Measurements from ENCODE around the gene FCHO1.
"Not testable (repeated sequence)": the region's sequence is repeated elsewhere in the genome, so short reads cannot be mapped to it uniquely, and the experiment has no call there.

FCHO1 gene

DNA sequence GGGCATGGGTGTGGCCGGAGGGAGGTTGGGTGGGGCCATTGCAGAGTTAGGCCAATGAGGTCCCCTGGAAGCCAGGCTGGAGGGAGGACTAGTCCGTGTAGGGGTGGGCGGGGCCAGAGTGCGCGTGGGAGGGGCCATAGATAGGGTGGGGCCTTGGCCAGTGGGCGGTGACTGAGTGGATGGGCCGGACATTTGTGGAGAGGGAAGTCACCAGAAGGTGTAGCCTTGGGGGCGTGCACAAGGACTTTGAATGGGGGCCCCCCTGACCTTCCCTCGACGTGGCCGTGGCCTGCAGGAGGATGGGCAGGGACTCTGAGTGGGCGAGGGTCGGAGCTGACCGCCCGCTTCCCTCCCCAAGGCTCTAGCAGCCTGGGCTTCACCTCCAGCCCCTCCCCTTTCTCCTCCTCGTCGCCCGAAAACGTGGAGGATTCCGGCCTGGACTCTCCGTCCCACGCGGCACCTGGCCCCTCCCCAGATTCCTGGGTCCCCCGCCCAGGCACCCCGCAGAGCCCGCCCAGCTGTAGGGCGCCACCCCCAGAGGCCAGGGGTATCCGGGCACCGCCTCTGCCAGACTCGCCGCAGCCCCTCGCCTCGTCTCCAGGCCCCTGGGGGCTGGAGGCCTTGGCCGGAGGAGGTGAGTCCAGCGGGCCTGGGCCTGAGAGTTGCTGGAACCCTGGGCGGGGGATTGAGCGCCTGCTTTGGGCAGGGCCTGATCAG, 27.1 kb downstream of the FCHO1 start:
- no peaks in the 10 kb centered on the region for H3K27me3 ChIP-seq (ENCODE audit: control insufficient read depth, low read length)
- peaks cover 2% of the 10 kb centered on the region for H3F3A ChIP-seq (ENCODE audit: control insufficient read depth, insufficient read depth)
- H3K4me1 ChIP-seq (ENCODE audit: control insufficient read depth, low read length): peaks cover 46% of the 10 kb centered on the region
- H3K27ac ChIP-seq (ENCODE audit: low read depth, low read length): no peak overlapping the region
- no peak overlapping the region for H3K4me3 ChIP-seq (ENCODE audit: low read length)
- no peaks in the 10 kb centered on the region for H3K79me2 ChIP-seq (ENCODE audit: control insufficient read depth, low read length)
- H3K9me2 ChIP-seq (replicated peaks; ENCODE audit: control insufficient read depth, low read length): no peaks in the 10 kb centered on the region
- H3K4me2 ChIP-seq (ENCODE audit: low read length): no peak overlapping the region
- TF ChIP-seq, protein P1, sequence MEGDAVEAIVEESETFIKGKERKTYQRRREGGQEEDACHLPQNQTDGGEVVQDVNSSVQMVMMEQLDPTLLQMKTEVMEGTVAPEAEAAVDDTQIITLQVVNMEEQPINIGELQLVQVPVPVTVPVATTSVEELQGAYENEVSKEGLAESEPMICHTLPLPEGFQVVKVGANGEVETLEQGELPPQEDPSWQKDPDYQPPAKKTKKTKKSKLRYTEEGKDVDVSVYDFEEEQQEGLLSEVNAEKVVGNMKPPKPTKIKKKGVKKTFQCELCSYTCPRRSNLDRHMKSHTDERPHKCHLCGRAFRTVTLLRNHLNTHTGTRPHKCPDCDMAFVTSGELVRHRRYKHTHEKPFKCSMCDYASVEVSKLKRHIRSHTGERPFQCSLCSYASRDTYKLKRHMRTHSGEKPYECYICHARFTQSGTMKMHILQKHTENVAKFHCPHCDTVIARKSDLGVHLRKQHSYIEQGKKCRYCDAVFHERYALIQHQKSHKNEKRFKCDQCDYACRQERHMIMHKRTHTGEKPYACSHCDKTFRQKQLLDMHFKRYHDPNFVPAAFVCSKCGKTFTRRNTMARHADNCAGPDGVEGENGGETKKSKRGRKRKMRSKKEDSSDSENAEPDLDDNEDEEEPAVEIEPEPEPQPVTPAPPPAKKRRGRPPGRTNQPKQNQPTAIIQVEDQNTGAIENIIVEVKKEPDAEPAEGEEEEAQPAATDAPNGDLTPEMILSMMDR (IDR thresholded peaks at IDR 0.05; ENCODE audit: low read depth, low read length, poor library complexity, severe bottlenecking): no peak
- no peak for TF ChIP-seq EZH2phosphoT487 (IDR thresholded peaks at IDR 0.05; ENCODE audit: borderline replicate concordance, low read length)
- H3K36me3 ChIP-seq (ENCODE audit: control insufficient read depth, low read length): peaks cover 68% of the 10 kb centered on the region
- no peaks in the 10 kb centered on the region for H4K20me1 ChIP-seq (ENCODE audit: control insufficient read depth, insufficient read depth, low read depth, low read length)
- H3K9me3 ChIP-seq (ENCODE audit: control insufficient read depth, insufficient read depth, low read length): no peaks in the 10 kb centered on the region

DNA sequence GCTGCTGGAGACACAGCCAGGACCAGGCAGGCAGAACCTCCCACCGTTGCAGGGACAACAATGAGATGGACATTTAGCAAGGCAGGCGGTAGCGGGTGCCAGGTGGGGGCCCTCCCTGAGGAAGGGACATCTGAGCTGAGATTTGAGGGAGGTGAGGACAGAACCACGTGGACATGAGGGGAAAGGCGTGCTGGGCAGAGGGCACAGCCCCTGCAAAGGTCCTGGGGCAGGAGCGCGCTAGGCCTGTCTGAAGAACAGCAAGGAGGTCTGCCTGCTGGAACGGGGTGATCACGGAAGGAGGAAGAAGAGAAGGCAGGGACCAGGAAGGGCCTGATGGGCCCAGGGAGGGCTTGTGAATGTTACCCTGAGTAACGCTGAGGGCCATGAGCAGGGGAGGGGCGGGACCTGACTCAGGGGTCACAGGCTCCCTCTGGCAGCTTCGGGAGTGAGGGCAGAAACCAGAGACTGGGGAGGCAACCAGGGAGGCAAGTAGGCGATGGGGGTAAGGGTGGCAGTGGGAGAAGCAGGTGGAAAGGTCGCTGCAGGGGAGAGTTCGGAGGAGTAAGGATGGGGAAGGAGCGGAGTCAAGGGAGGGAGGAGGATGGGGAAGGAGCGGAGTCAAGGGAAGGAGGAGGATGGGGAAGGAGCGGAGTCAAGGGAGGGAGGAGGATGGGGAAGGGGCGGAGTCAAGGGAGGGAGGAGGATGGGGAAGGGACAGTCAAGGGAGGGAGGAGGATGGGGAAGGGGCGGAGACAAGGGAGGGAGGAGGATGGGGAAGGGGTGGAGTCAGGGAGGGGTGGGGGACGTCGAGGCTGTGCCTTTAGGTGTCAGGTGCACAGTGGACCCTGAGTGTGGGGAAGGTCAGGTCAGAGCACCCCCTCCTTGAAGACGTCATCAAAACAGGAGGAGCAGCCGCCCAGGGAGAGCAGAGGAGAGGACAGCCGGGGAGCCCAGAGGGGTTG, 28.0 kb downstream of the FCHO1 start:
- Histone ChIP-seq H3K27me3 (ENCODE audit: control insufficient read depth, low read length) (no peaks in the 10 kb centered on the region), H3K79me2 (ENCODE audit: control insufficient read depth, low read length) (no peaks in the 10 kb centered on the region), H3K4me3 (ENCODE audit: low read length) (no peak overlapping the region), H3K36me3 (ENCODE audit: control insufficient read depth, low read length) (peaks cover 69% of the 10 kb centered on the region), H3F3A (ENCODE audit: control insufficient read depth, insufficient read depth) (peaks cover 2% of the 10 kb centered on the region), H3K4me2 (ENCODE audit: low read length) (no peak overlapping the region), H3K4me1 (ENCODE audit: control insufficient read depth, low read length) (peaks cover 46% of the 10 kb centered on the region), H3K9me3 (ENCODE audit: control insufficient read depth, insufficient read depth, low read length) (no peaks in the 10 kb centered on the region), H4K20me1 (ENCODE audit: control insufficient read depth, insufficient read depth, low read depth, low read length) (no peaks in the 10 kb centered on the region; the same call in 1 of the 2 replicates), H3K9me2 (replicated peaks; ENCODE audit: control insufficient read depth, low read length) (no peaks in the 10 kb centered on the region), H3K27ac (ENCODE audit: low read depth, low read length) (no peak overlapping the region)
- no peak for TF ChIP-seq EZH2phosphoT487 (IDR thresholded peaks at IDR 0.05; ENCODE audit: borderline replicate concordance, low read length)
- TF ChIP-seq, protein P1 (IDR thresholded peaks at IDR 0.05; ENCODE audit: low read depth, low read length, poor library complexity, severe bottlenecking): no peak

DNA sequence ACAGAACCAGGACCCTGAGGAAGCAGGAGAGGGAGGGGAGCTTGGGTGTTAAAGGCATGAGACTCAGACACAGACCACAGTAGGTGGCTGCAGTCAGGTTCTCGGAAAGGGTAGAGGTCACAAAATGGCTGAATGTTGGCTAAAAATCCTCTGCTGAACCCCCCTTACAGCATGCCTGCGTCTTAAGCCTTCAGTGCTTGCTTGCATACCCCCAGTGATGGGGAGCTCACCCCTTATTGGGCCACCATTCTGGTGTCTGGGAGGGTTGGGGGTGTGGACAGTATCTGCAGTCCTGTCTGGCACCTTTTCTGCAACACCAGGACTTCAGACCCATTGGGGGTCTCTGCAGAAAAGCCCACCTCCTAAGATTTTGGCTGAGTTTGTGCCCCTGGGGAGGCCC, 29.5 kb downstream of the FCHO1 start:
- Histone ChIP-seq H3K27ac (ENCODE audit: low read depth, low read length) (no peak overlapping the region), H3K27me3 (ENCODE audit: control insufficient read depth, low read length) (no peaks in the 10 kb centered on the region), H3K4me2 (ENCODE audit: low read length) (no peak overlapping the region), H3K4me1 (ENCODE audit: control insufficient read depth, low read length) (peaks cover 34% of the 10 kb centered on the region), H3K9me3 (ENCODE audit: control insufficient read depth, insufficient read depth, low read length) (no peaks in the 10 kb centered on the region), H3K4me3 (ENCODE audit: low read length) (no peak overlapping the region), H3F3A (ENCODE audit: control insufficient read depth, insufficient read depth) (peaks cover 2% of the 10 kb centered on the region), H3K9me2 (replicated peaks; ENCODE audit: control insufficient read depth, low read length) (no peaks in the 10 kb centered on the region), H4K20me1 (ENCODE audit: control insufficient read depth, insufficient read depth, low read depth, low read length) (peaks cover 4% of the 10 kb centered on the region; the same call in 1 of the 2 replicates), H3K36me3 (ENCODE audit: control insufficient read depth, low read length) (peaks cover 63% of the 10 kb centered on the region), H3K79me2 (ENCODE audit: control insufficient read depth, low read length) (no peaks in the 10 kb centered on the region)
- no peak for TF ChIP-seq EZH2phosphoT487 (IDR thresholded peaks at IDR 0.05; ENCODE audit: borderline replicate concordance, low read length)
- TF ChIP-seq, protein P1 (IDR thresholded peaks at IDR 0.05; ENCODE audit: low read depth, low read length, poor library complexity, severe bottlenecking): no peak

DNA sequence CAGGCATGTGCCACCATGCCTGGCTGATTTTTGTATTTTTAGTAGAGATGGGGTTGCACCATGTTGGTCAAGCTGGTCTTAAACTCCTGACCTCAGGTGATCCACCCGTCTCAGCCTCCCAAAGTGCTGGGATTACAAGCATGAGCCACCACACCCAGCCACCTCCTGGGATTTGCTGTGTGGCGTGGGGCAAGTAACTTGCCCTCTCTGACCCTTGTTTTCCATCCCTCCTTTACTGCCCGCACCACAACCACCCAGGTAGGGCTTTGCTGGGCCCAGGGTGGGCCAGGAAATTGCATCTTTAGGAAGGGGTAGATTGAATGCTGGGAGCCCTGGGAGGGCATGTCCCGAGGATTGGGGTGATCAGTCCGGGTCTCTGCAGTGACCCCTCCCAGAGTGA, 32.4 kb downstream of the FCHO1 start:
- not testable (repeated sequence) for H3K4me1 ChIP-seq (ENCODE audit: control insufficient read depth, low read length); H3K4me3 ChIP-seq (ENCODE audit: low read length); H4K20me1 ChIP-seq (ENCODE audit: control insufficient read depth, insufficient read depth, low read depth, low read length); H3K27ac ChIP-seq (ENCODE audit: low read depth, low read length); H3F3A ChIP-seq (ENCODE audit: control insufficient read depth, insufficient read depth); H3K4me2 ChIP-seq (ENCODE audit: low read length); H3K79me2 ChIP-seq (ENCODE audit: control insufficient read depth, low read length); H3K27me3 ChIP-seq (ENCODE audit: control insufficient read depth, low read length); H3K9me3 ChIP-seq (ENCODE audit: control insufficient read depth, insufficient read depth, low read length); H3K9me2 ChIP-seq (replicated peaks; ENCODE audit: control insufficient read depth, low read length)
- peaks cover 49% of the 10 kb centered on the region for H3K36me3 ChIP-seq (ENCODE audit: control insufficient read depth, low read length)
